Sigmoid colon (tissue), 7 donors: ENCODE results near the gene CCDC127. TPM values are rescaled to one million over a fixed set of nuclear protein-coding genes. Genes with fewer than 3 reads are reported as not detected.

Experiments used
- DNase-seq: peaks from one replicate; pipeline ENCODE4 v3.0.0-alpha.2; 2019
- H3K27ac ChIP-seq, 4 donors: fragments of 200-600 bp; sonication (generic); one replicate each; pipeline ENCODE4 v1.5.1; 2016 to 2019; ENCODE audit warnings: mild to moderate bottlenecking in 1 of 4
- H3K27me3 ChIP-seq, 3 donors: fragments of 200-600 bp; sonication (generic); one replicate each; pipeline ENCODE4 v1.5.1; 2019; ENCODE audit warnings: mild to moderate bottlenecking in 1 of 3
- H3K36me3 ChIP-seq, 4 donors: fragments of 200-600 bp; sonication (generic); one replicate each; pipeline ENCODE4 v1.5.1; 2016 to 2019
- H3K4me1 ChIP-seq, 4 donors: fragments of 200-600 bp; sonication (generic); one replicate each; pipeline ENCODE4 v1.5.1; 2017 to 2019
- H3K4me3 ChIP-seq, 4 donors: fragments of 200-600 bp; sonication (generic); one replicate each; pipeline ENCODE4 v1.5.1; 2017 to 2019; ENCODE audit warnings: mild to moderate bottlenecking in 2 of 4, moderate library complexity in 1 of 4
- H3K9me3 ChIP-seq, 4 donors: fragments of 200-600 bp in 3 of 4; sonication (generic) in 3 of 4; one replicate each; pipeline versions ENCODE4 v1.5.1 to v1.6.1; 2013 to 2019
- EP300 ChIP-seq, 4 donors: sonication (generic); formaldehyde crosslinking; IDR thresholded peaks; one replicate each; pipeline ENCODE4 v1.6.1; 2017; ENCODE audit warnings: antibody characterized with exemption in 4 of 4
- POLR2A ChIP-seq, 2 donors: fragments of 450-650 bp; IDR thresholded peaks; one replicate each; pipeline ENCODE4 v1.6.1; 2016; ENCODE audit warnings: antibody characterized with exemption in 2 of 2, mild to moderate bottlenecking in 2 of 2, moderate library complexity in 2 of 2
- POLR2AphosphoS5 ChIP-seq, 4 donors: sonication (generic); formaldehyde crosslinking; IDR thresholded peaks; one replicate each; pipeline ENCODE4 v1.6.1; 2017; ENCODE audit warnings: antibody characterized with exemption in 4 of 4
- WGBS, 2 donors: extraction: QIAGEN DNeasy Blood & Tissue Kit; methylation state at CpG; one replicate each; pipeline ENCODE4 v1.1.7; 2013; 5-methylcytosine and 5-hydroxymethylcytosine counted together
- intact Hi-C: fragments of 100-400 bp; cut with DNase I; formaldehyde crosslinking; loops from one replicate; pipeline ENCODE4 v1.15.1; 2023
- polyA plus RNA-seq, 3 donors: library from polyadenylated mRNA; stranded (reverse); fragments of 200-250 nt; gene quantifications; one replicate each; pipeline ENCODE4 v1.2.3, GENCODE V29; 2013
- total RNA-seq, 4 donors: library from RNA; depleted of rRNA; stranded (reverse); fragments of >200 nt; gene quantifications; one replicate each; pipeline ENCODE4 v1.1.0, GENCODE V29; 2016
- TF ChIP-seq, protein P1 (sequence below), 4 experiments: fragments of 450-650 bp in 3 of 4; fragments of 200-600 bp in 1 of 4; IDR thresholded peaks; one replicate each; pipeline ENCODE4 v1.5.1; 2016 to 2019; ENCODE audit warnings: antibody characterized with exemption in 4 of 4, mild to moderate bottlenecking in 3 of 4, moderate library complexity in 2 of 4
- donor health status: healthy with polysubstance abuse.
- donor health status: Bipolar disorder and iron deficiency.
- donor health status: healthy.

Gene CCDC127
- total and polyA plus RNA-seq, 7 donors: 1.2 to 8.3 (median 5.7) TPM

DNA sequence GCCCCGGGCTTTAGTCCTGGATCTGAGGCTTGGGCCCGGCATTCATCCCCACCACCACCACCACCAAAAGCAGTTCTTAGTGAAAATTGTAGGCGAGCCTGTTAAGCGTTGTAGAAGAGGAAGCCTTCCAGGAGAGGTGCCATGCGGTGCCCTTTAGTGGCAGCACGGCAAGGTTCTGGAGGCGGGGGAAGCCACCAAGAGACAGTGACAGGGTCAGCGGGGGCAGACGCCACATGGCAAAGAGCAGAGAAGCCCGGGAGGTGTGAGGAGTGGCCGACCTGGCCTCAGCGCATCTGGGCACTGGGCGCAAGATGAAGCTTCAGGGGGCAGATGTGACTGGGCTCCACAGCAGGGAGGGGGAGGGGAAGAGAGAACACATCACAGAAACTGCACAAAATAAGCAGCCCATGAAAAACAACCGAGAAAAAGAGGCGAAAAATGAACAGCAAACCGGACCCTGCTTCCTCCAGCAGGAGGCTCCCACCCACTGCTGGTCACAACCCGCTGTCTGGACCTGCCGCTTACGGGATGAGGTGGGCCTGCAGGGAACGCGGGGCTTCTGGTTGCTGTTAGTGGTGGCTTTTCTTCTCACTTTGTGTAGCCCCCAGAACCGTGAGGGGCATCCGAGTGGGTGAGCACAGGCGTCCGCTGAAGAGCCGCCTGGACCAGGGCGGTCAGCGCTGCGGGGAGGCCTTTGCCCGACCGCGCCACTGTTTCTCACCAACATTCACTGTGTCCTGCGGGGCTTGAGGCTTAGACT is 22.4 kb downstream of the CCDC127 start:
- DNase-seq: peak; percentile 52
- H3K4me3 ChIP-seq: no peak overlapping the region
- no peaks in the 10 kb centered on the region for H3K36me3 ChIP-seq
- H3K27ac ChIP-seq: no peak overlapping the region
- TF ChIP-seq, protein P1, sequence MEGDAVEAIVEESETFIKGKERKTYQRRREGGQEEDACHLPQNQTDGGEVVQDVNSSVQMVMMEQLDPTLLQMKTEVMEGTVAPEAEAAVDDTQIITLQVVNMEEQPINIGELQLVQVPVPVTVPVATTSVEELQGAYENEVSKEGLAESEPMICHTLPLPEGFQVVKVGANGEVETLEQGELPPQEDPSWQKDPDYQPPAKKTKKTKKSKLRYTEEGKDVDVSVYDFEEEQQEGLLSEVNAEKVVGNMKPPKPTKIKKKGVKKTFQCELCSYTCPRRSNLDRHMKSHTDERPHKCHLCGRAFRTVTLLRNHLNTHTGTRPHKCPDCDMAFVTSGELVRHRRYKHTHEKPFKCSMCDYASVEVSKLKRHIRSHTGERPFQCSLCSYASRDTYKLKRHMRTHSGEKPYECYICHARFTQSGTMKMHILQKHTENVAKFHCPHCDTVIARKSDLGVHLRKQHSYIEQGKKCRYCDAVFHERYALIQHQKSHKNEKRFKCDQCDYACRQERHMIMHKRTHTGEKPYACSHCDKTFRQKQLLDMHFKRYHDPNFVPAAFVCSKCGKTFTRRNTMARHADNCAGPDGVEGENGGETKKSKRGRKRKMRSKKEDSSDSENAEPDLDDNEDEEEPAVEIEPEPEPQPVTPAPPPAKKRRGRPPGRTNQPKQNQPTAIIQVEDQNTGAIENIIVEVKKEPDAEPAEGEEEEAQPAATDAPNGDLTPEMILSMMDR (IDR thresholded peaks at IDR 0.05): no peak
- no peak for TF ChIP-seq EP300 (IDR thresholded peaks at IDR 0.05)
- no peak for TF ChIP-seq POLR2AphosphoS5 (IDR thresholded peaks at IDR 0.05)
- TF ChIP-seq POLR2A (IDR thresholded peaks at IDR 0.05): no peak
- no peaks in the 10 kb centered on the region for H3K9me3 ChIP-seq
- H3K27me3 ChIP-seq: peaks cover 0 to 14% (median 0%) of the 10 kb centered on the region in 3 donors
- 85 to 86% methylated on average over 33 of the region's 33 CpGs for WGBS, 2 donors
- H3K4me1 ChIP-seq: peaks cover 0 to 15% (median 13%) of the 10 kb centered on the region in 4 donors
- intact Hi-C loops: no loop called here

DNA sequence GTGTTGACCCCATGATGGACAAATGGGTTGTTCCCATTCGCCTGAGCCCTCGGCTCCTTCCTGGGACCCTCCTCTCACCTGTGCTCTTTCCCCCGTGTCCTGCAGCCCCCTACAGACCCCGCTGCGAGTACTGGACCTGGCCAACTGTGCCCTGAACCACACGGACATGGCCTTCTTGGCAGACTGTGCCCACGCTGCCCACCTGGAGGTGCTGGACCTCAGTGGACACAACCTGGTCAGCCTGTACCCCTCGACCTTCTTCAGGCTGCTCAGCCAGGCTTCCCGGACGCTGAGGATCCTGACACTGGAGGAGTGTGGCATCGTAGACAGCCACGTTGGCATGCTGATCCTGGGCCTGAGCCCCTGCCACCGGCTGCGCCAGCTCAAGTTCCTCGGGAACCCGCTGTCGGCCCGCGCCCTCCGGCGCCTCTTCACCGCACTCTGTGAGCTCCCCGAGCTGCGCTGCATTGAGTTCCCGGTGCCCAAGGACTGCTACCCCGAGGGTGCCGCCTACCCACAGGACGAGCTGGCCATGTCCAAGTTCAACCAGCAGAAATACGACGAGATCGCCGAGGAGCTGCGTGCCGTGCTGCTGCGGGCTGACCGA is 23.2 kb downstream of the CCDC127 start:
- no peak overlapping the region for H3K4me3 ChIP-seq
- H3K27ac ChIP-seq: no peak overlapping the region
- H3K36me3 ChIP-seq: no peaks in the 10 kb centered on the region
- H3K27me3 ChIP-seq: peaks cover 0 to 14% (median 0%) of the 10 kb centered on the region in 3 donors
- 94% methylated on average over 36 of the region's 36 CpGs for WGBS, 2 donors
- H3K9me3 ChIP-seq: no peaks in the 10 kb centered on the region
- peak; percentile 56 for DNase-seq
- intact Hi-C loops: no loop called here
- H3K4me1 ChIP-seq: peaks cover 0 to 17% (median 16%) of the 10 kb centered on the region in 4 donors
- TF ChIP-seq EP300 (IDR thresholded peaks at IDR 0.05) (no peak), POLR2A (IDR thresholded peaks at IDR 0.05) (no peak), POLR2AphosphoS5 (IDR thresholded peaks at IDR 0.05) (no peak)
- TF ChIP-seq, protein P1 (IDR thresholded peaks at IDR 0.05): no peak

- H3K27me3 ChIP-seq: peaks cover 0 to 14% (median 0%) of the 10 kb centered on the region in 3 donors
- no peak overlapping the region for H3K4me3 ChIP-seq
- H3K36me3 ChIP-seq: no peaks in the 10 kb centered on the region
- no peak overlapping the region for H3K27ac ChIP-seq
- intact Hi-C loops: no loop called here
- peak; percentile 63 for DNase-seq
- peaks cover 0 to 18% (median 16%) of the 10 kb centered on the region in 4 donors for H3K4me1 ChIP-seq
- no peaks in the 10 kb centered on the region for H3K9me3 ChIP-seq
- 91 to 92% methylated on average over 15 of the region's 15 CpGs for WGBS, 2 donors
- TF ChIP-seq EP300 (IDR thresholded peaks at IDR 0.05) (no peak), POLR2A (IDR thresholded peaks at IDR 0.05) (no peak), POLR2AphosphoS5 (IDR thresholded peaks at IDR 0.05) (no peak)
- TF ChIP-seq, protein P1 (IDR thresholded peaks at IDR 0.05): no peak
These were observed 23.9 kb downstream of the CCDC127 start for GRCh38 chr5:194102-194501.

GRCh38 chr5:192970-193831 is 24.8 kb downstream of the CCDC127 start:
- Histone ChIP-seq H3K9me3 (no peaks in the 10 kb centered on the region), H3K27ac (no peak overlapping the region), H3K4me3 (no peak overlapping the region), H3K27me3 (peaks cover 0 to 14% (median 0%) of the 10 kb centered on the region in 3 donors), H3K36me3 (no peaks in the 10 kb centered on the region), H3K4me1 (peaks cover 0 to 25% (median 21%) of the 10 kb centered on the region in 4 donors)
- intact Hi-C loops: no loop called here
- DNase-seq: peak; percentile 67
- WGBS, 2 donors: 88% methylated on average over 17 of the region's 17 CpGs
- TF ChIP-seq POLR2AphosphoS5 (IDR thresholded peaks at IDR 0.05): no peak
- no peak for TF ChIP-seq EP300 (IDR thresholded peaks at IDR 0.05)
- TF ChIP-seq POLR2A (IDR thresholded peaks at IDR 0.05): no peak
- TF ChIP-seq, protein P1 (IDR thresholded peaks at IDR 0.05): no peak
